Measurements from ENCODE around the gene LIMS1.

DNA sequence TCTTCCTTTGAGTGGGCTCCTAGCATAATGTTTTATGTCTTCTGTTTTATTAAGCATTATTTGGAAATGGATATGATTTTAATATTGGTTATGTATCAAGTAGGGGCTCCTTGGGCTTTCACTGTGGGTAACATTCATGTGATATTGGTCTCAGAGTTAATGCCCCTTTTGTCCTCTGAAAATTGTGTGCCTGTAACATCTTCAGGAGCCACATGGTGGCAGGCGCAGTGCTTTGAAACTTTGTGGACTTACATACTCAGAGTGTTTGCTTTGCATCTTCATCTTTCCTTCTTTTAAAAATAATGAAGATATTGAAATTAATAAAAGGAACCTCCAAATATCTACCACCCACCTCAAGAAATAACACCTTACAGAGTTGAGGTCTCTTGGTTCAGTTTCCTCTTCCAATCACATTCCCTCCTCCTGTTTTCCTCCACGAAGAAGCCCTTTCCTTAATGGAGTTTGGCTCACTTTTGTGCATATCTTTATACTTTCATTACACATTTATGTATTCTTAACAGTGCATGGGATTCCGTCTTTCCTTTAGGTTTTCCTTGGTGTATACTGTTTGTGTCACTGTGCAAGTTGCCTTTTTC lies 73.5 kb downstream of the LIMS1 start:
- TF ChIP-seq FOXK2 (IDR thresholded peaks at IDR 0.05) (no peak), ARNT (IDR thresholded peaks at IDR 0.05) (no peak), L3MBTL2 (conservative IDR thresholded peaks at IDR 0.05) (no peak), SP1 (IDR thresholded peaks at IDR 0.05) (no peak), FOXM1 (IDR thresholded peaks at IDR 0.05; ENCODE audit: borderline replicate concordance) (no peak), TARDBP (IDR thresholded peaks at IDR 0.05) (no peak), BHLHE40 (IDR thresholded peaks at IDR 0.05; ENCODE audit: borderline replicate concordance) (no peak), CTBP1 (IDR thresholded peaks at IDR 0.05; ENCODE audit: borderline replicate concordance) (no peak)
